ENCODE measurements around the gene NOP56.

- TF ChIP-seq CTCF (optimal IDR thresholded peaks at IDR 0.05 in 1 of 3, IDR thresholded peaks at IDR 0.05 in 1 of 3, conservative IDR thresholded peaks at IDR 0.05 in 1 of 3; ENCODE audit: extremely low read depth in 1 of 3, insufficient read depth in 2 of 3, low read length in 3 of 3) (no peak), EZH2 (IDR thresholded peaks at IDR 0.05; ENCODE audit: low read length) (no peak)
Measured at GRCh38 chr20:2655331-2656116, 3.1 kb downstream of the NOP56 start.
